Effector memory CD4-positive, alpha-beta T cell (primary cell): ENCODE data around the gene STOM.
"Not testable (repeated sequence)": the region's sequence is repeated elsewhere in the genome, so short reads cannot be mapped to it uniquely, and the experiment has no call there.

Experiments
- DNase-seq, 3 donors: peaks; one replicate each; pipeline ENCODE4 v3.0.0-alpha.2; 2020
- H3K27ac ChIP-seq: 2 replicates; pipeline ENCODE4 v1.7.0; 2013; ENCODE audit warnings: mild to moderate bottlenecking, low read length, moderate library complexity; ENCODE audit not compliant: insufficient read depth, poor library complexity, severe bottlenecking
- H3K27me3 ChIP-seq: replicated peaks from 2 replicates; pipeline ENCODE4 v1.7.0; 2013; ENCODE audit warnings: mild to moderate bottlenecking, low read length; ENCODE audit not compliant: insufficient read depth, control insufficient read depth, poor library complexity, severe bottlenecking
- H3K36me3 ChIP-seq: 2 replicates; pipeline ENCODE4 v1.7.0; 2013; ENCODE audit warnings: mild to moderate bottlenecking, low read length, moderate library complexity; ENCODE audit not compliant: control insufficient read depth, insufficient read depth
- H3K4me1 ChIP-seq: 2 replicates; pipeline ENCODE4 v1.7.0; 2013; ENCODE audit warnings: low read length, mild to moderate bottlenecking; ENCODE audit not compliant: control insufficient read depth, insufficient read depth, poor library complexity, severe bottlenecking
- H3K4me3 ChIP-seq: 2 replicates; pipeline ENCODE4 v1.7.0; 2013; ENCODE audit warnings: low read length, low read depth, mild to moderate bottlenecking; ENCODE audit not compliant: insufficient read depth, poor library complexity, severe bottlenecking
- H3K9me3 ChIP-seq: 2 replicates; pipeline ENCODE4 v1.7.0; 2013; ENCODE audit warnings: mild to moderate bottlenecking, low read length, moderate library complexity; ENCODE audit not compliant: control insufficient read depth
- total RNA-seq, 3 donors: gene quantifications; one replicate each; lab custom pipeline; 2026; lab: John Stamatoyannopoulos, UW

Gene STOM, protein sequence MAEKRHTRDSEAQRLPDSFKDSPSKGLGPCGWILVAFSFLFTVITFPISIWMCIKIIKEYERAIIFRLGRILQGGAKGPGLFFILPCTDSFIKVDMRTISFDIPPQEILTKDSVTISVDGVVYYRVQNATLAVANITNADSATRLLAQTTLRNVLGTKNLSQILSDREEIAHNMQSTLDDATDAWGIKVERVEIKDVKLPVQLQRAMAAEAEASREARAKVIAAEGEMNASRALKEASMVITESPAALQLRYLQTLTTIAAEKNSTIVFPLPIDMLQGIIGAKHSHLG
- total RNA-seq, result 119 to 157 (median 131) reads per million in 3 donors

DNA sequence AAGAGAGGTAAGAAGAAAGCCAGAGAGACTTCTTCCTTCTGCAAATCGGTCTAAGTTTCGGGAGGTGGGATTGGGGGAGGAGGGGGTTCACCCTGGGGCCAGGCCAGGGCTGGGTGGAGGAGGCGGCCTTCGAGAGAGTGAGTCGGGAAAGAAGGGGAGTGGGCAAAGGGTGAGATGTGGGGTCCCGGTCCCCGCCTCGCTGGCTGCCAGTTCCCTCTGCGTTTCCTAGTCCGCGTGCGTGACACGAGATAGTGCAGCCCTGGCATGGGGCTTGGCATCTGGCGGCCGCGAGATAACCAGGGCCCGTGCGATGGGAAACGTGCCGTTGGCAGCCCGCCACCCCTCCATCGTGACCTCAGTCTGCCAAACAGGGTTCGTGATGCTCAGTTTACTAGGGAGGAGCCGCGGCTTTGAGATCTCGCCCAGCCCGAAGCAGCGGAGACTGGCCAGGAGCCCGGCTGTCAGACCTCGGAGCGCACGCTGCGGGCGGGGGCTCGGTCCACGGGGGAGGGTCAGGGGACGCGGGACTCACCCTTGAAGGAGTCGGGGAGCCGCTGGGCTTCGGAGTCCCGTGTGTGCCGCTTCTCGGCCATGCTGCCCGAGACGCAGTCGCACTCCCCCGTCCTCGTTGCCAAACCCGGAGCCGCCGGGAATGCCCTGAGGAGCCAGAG, at the start of gene STOM:
Gene STOM, minus strand, starts transcription at position 656 of the 671 bp plus-strand sequence. Its CDS starts 63 bp downstream, at position 593.
- H3K4me1 ChIP-seq, result peaks cover 7% of the 10 kb centered on the region
- DNase-seq, result peak; percentile 53 to 60 (median 56)
- H3K9me3 ChIP-seq, result no peaks in the 10 kb centered on the region
- peak within 1 kb of the TSS; percentile 85 for H3K27ac ChIP-seq
- no peaks in the 10 kb centered on the region for H3K36me3 ChIP-seq
- no peaks in the 10 kb centered on the region for H3K27me3 ChIP-seq
- H3K4me3 ChIP-seq, result peak within 1 kb of the TSS; percentile 90

DNA sequence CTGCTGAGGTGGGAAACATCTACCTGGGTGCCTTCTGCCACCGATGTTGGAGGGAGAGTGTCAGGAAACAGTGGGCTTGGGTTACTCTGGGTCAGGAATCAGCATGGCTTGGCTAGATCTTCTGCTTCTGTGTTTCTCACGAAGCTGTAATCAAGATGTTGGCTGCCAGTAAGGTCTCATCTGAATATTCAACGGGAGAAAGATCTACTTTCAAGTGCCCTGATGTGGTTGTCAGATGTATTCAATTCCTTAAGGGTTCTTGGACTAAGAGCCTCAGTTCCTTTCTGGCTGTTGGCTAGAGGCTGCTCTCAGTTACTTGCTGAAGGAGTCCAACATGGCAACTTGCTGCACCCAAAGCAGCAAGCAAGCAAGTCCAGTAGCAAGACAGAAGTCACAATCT, 41.9 kb upstream of the STOM start:
- Histone ChIP-seq H3K4me1 (no peaks in the 10 kb centered on the region), H3K27ac (no peak overlapping the region)
- no peak for DNase-seq

DNA sequence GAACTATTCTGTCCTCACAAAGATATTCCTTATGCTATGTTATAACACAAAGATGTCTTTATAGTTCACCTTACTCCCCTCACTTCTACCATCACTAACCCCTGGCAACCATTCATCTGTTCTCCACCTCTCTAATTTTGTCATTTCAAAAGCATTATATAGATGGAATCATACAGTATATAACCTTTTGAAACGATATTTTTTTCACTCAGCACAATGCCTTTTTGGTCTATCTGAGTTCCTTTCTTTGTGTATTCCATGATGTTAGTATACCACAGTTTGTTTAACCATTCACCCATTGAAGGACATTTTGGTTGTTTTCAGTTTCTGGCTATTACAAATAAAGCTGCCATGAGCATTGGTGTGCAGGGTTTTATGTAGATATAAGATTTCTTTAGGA, 35.8 kb upstream of the STOM start:
- H3K36me3 ChIP-seq, result no peaks in the 10 kb centered on the region
- H3K4me3 ChIP-seq, result no peak overlapping the region
- H3K27me3 ChIP-seq, result no peaks in the 10 kb centered on the region
- H3K4me1 ChIP-seq, result no peaks in the 10 kb centered on the region
- H3K27ac ChIP-seq, result no peak overlapping the region
- no peak for DNase-seq
- H3K9me3 ChIP-seq, result no peaks in the 10 kb centered on the region

More for the DNA sequence above, 41.9 kb upstream of the STOM start:
- no peaks in the 10 kb centered on the region for H3K36me3 ChIP-seq
- no peak overlapping the region for H3K4me3 ChIP-seq
- no peaks in the 10 kb centered on the region for H3K9me3 ChIP-seq
- no peaks in the 10 kb centered on the region for H3K27me3 ChIP-seq

DNA sequence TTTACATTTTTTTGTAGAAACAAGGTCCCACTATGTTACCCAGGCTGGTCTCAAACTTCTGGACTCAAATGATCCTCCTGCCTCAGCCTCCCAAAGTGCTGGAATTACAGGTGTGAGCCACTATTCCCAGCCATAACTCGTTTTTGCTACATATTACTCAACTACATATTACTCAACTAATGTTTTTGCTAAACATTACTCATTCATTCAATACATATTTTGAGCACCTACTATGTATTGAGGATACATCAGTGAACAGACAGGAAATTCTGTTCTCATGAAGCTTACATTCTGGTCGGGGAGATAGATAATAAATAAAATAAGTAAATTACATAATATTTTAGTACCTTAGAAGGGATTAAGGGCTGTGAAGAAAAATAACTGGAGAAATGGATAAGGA, 34.9 kb upstream of the STOM start:
- H3K36me3 ChIP-seq, result no peaks in the 10 kb centered on the region
- H3K4me1 ChIP-seq, result no peaks in the 10 kb centered on the region
- H3K27ac ChIP-seq, result no peak overlapping the region
- no peaks in the 10 kb centered on the region for H3K9me3 ChIP-seq
- no peaks in the 10 kb centered on the region for H3K27me3 ChIP-seq
- H3K4me3 ChIP-seq, result no peak overlapping the region
- DNase-seq, result no peak

DNA sequence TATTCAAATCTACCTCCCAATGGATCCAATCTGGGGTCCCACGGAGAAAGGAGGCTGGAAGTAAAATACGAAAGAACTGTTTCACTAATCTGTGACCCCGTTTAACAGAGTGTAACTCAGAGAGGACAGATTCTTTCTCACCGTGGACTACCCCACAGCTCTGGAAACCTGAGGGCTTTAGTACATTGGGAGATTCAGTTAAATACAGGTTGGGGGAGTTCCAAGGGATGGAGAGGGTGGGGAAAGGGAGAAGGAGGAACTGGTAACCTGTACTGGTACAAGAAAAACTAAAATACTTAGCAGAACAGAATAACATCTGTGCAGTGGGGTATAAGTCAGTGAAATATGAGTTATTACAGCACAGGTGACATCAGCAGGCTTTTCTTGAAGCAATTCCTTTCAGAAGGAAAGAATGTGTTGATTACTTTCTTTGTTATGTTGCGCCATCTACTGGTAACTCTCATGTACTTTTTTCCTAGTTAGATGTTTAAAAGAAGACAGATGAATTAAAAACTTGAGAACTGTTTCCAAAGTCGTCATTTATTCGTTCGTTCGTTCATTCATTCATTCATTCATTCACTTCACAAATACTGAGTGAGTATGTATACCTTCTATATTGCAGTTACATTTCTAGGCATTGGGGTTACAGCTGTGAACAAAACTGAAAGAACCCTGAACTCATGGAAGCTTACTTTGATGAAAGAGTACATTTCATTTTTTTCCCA, 30.0 kb upstream of the STOM start:
- H3K9me3 ChIP-seq, result no peaks in the 10 kb centered on the region
- no peak overlapping the region for H3K27ac ChIP-seq
- DNase-seq, result no peak
- H3K27me3 ChIP-seq, result no peaks in the 10 kb centered on the region
- no peaks in the 10 kb centered on the region for H3K4me1 ChIP-seq
- no peak overlapping the region for H3K4me3 ChIP-seq
- H3K36me3 ChIP-seq, result no peaks in the 10 kb centered on the region

DNA sequence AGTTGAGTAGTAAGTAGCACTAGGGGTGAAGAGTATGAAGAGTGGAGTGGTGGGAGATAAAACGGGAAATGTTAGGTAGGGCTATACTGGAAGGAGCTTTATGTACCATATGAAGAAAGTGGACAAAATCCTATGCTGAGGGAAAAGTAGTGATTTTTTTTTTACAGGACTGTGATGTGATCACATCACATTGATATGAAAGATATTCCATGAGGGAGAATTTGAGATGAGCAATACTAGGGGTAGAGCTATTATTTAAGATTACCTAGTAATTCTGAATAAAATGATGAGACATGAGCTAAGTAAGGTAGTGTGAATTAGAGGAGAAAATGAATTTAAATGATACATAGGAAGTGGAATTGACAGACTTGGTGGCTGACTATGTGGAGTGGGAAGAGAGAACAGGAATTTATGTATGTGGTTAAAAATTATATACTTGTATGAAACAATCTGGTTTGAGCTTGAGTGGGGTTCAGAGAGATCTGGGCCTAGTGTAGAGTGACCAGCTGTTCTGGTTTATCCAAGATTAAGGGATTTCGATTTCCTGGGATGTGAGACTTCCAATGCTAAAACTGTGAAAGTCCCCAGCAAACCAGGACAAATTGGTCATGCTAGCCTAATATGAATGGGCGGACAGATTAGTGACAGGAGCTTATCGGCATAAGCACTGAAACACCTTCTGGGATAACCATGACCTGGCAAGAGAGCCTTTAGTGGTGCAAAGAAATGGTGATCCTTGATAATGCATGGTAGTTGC, 29.3 kb upstream of the STOM start:
- Histone ChIP-seq H3K4me3 (no peak overlapping the region), H3K36me3 (no peaks in the 10 kb centered on the region), H3K9me3 (no peaks in the 10 kb centered on the region), H3K27ac (no peak overlapping the region), H3K27me3 (no peaks in the 10 kb centered on the region), H3K4me1 (no peaks in the 10 kb centered on the region)
- no peak for DNase-seq

DNA sequence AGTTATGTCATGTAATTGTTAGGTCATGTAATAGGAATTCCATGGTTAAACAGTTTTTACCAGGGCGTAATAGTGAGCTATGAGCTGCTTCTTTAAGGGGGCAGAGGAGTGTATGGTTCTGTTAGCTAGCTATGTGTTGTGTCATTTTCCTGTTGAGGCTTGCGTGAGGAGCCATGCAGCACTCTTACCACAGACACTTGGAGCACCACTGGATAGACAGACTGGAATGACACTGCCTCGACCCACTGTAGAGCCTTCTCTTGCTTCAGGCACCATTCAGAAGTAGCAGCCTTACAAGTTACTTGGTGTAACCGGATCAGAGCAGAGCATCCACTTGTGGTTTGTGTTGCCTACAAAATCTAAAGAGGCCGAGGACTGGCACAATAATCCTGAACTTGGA, 28.3 kb upstream of the STOM start:
- no peak overlapping the region for H3K27ac ChIP-seq
- H3K36me3 ChIP-seq, result no peaks in the 10 kb centered on the region
- H3K27me3 ChIP-seq, result no peaks in the 10 kb centered on the region
- H3K4me1 ChIP-seq, result no peaks in the 10 kb centered on the region
- H3K9me3 ChIP-seq, result no peaks in the 10 kb centered on the region
- no peak for DNase-seq
- H3K4me3 ChIP-seq, result no peak overlapping the region

DNA sequence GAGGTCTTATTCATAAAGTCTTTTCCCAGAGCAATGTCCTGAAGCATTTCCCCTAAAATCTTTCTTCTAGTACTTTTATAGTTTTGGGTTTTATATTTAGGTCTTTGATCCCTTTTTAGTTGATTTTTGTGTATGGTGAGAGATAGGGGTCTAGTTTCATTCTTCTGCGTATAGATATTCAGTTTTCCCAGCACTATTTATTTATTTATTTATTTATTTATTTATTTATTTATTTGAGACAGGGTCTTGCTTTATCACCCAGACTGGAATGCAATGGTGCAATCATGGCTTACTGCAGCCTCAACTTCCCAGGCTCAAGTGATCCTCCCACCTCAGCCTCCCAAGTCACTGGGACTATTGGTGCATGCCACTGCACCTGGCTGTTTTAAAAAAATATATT, 27.2 kb upstream of the STOM start:
- H3K27me3 ChIP-seq, H3K9me3 ChIP-seq, H3K4me1 ChIP-seq, H3K4me3 ChIP-seq, H3K27ac ChIP-seq, DNase-seq, H3K36me3 ChIP-seq: not testable (repeated sequence)

DNA sequence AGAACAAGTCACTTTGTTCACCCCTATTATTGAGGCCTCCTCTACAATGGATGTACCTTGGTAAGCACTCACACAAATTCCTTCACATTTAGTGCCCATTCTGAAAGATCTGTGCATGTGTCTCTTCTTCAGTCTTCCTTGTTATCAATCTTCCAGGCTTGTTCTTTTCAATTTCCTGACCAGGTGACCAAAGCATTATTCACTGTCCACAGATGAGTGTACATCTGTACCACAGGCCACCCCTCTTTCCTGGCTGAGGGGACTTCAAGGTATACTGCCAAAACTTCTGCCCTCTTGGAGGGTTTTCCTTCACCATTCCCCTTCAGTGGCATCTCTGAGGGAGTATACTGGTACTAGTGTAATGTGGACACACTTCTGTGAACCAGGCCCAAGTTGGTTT, 25.5 kb upstream of the STOM start:
- Histone ChIP-seq H3K4me1 (no peaks in the 10 kb centered on the region), H3K4me3 (no peak overlapping the region), H3K27me3 (no peaks in the 10 kb centered on the region), H3K36me3 (no peaks in the 10 kb centered on the region), H3K27ac (no peak overlapping the region), H3K9me3 (no peaks in the 10 kb centered on the region)
- DNase-seq, result no peak
